Endometrial microvascular endothelial cells (primary cell): Measurements from ENCODE around the gene SERF2. TPM values are rescaled to one million over a fixed set of nuclear protein-coding genes. Genes with fewer than 3 reads are reported as not detected.
"Not testable (repeated sequence)": the region's sequence is repeated elsewhere in the genome, so short reads cannot be mapped to it uniquely, and the experiment has no call there.

Experiments used
- in situ Hi-C: cut with HindIII; loops from 2 replicates; pipeline ENCODE4 v1.10.0; 2017; ENCODE audit warnings: low sequenced_read_pairs, low pct_unique_long_range_greater_than_20kb; ENCODE audit errors: inconsistent ontology term
- total RNA-seq: library from RNA; depleted of rRNA; stranded (reverse); fragments of >200 nt; gene quantifications from one replicate; pipeline ENCODE4 v1.2.3, GENCODE V29; 2015; ENCODE audit errors: inconsistent ontology term

The SERF2 gene
- total RNA-seq, 1 donor from 2014 or later, result 424 TPM

DNA sequence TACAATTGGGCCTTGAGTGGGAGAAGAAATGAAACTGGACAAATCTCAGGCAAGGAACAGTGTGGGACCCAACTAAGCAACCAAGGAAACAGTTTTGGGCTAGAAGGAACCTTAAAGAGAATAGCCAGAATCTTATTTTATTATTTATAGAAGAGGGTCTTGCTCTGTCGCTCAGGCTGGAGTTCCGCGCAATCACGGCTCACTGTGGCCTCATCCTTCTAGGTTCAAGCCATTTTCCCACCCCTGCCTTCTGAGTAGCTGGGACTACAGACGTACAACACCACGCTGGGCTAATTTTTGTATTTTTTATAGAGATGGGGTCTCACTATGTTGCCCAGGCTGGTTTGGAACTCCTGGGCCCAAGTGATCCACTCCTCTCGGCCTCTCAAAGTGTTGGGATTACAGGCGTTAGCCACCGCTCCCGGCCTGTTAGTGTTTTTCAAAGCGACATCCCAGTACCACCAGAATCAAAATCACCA lies 33.9 kb downstream of the SERF2 start:
- in situ Hi-C loops, result no loop called here

DNA sequence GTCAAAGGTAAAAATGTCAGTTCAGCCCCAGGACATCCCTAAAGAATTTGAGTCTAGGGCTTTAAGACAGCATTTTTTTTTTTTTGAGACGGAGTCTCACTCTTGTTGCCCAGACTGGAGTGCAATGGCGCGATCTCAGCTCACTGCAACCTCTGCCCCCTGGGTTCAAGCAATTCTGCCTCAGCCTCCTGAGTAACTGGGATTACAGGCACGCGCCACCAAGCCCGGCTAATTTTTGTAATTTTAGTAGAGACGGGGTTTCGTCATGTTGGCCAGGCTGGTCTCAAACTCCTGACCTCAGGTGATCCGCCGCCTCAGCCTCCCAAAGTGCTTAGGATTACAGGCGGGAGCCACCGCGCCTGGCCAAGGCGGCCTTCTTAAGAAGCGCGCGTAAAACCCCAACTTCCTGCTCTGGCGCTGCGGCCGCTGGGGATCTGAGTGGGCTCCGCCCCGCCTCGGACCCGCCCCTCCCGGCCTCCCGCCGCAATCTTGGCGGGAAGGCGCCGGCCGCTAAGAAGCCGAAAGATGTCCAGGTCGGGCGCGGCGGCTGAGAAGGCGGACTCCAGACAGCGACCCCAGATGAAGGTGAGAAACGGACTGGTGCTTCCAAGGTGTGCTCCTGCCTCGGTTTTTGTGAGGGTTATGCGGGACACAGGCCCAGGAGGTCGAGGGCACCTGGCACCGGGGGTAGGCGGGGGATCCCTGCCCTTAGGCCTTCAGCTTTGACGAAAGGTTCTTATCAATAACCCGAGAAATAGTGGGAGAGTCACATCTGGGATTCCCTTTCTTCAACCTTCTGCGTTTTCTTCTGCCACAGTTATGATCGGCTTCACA lies 34.6 kb downstream of the SERF2 start, which contains the start of gene WDR76:
Gene WDR76 (plus strand): TSS at position 495 of the 834 bp plus-strand sequence. CDS start 31 bp downstream, at position 526.
- in situ Hi-C loops, result no loop called here

DNA sequence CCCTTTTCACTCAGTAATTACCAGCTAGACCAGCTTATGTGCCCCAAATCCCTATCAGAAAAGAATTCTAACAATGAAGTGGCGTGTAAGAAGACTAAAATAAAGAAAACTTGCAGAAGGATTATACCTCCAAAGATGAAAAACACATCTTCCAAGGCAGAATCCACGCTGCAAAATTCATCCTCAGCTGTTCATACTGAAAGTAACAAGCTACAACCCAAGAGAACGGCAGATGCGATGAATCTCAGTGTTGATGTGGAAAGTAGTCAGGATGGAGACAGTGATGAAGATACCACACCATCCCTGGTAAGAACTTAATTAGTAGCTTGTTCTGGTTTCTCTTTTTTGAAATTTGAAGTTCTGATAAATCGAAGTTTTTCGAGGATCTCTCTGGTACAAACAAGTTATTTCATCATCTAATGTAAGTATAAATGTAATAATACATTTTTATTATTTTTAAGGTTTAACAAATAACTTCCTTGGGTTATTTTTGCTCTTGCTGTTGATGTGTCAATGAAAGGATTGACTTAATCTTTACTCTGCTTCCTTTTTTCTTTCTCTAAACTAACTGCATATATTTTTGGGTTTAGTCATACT lies 36.0 kb downstream of the SERF2 start:
- in situ Hi-C loops, result no loop called here

DNA sequence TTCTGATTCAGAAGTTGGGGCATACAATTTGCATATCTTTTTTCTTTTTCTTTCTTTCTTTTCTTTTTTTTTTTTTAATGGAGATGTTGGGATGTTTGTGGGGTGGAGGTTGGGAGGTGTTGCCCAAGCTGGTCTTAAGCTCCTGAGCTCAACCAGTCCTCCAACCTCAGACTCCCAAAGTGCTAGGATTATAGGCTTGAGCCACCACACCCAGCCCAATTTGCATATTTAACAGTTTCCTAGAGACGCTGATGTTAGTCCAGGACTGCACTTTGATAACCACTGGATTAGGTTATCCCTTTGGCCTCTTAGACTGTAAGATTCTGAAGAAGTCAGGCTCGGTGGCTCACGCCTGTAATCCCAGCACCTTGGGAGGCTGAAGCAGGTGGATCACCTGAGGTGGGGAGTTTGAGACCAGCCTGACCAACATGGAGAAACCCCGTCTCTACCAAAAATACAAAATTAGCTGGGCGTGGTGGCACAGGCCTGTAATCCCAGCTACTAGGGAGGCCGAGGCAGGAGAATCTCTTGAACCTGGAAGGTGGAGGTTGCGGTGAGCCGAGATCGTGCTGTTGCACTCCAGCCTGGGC lies 37.9 kb downstream of the SERF2 start:
- in situ Hi-C loops, result not testable (repeated sequence)

DNA sequence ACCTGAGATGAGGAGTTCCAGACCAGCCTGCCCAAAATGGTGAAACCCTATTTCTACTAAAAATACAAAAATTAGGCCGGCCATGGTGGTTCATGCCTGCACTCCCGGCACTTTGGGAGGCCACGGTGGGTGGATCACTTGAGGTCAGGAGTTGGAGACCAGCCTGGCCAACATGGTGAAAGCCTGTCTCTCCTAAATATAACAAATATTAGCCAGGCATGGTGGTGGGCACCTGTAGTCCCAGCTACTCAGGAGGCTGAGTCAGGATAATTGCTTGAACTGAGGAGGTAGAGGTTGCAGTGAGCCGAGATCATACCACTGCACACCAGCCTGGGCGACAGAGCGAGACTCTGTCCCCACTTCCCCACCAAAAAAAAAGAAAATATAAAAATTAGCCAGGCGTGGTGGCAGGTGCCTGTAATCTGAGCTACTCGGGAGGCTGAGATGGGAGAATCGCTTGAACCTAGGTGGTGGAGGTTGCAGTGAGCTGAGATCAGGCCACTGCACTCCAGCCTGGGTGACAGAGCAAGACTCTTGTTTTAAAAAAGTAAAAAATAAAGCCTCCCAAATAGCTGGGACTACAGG lies 38.7 kb downstream of the SERF2 start:
- in situ Hi-C loops, result not testable (repeated sequence)

DNA sequence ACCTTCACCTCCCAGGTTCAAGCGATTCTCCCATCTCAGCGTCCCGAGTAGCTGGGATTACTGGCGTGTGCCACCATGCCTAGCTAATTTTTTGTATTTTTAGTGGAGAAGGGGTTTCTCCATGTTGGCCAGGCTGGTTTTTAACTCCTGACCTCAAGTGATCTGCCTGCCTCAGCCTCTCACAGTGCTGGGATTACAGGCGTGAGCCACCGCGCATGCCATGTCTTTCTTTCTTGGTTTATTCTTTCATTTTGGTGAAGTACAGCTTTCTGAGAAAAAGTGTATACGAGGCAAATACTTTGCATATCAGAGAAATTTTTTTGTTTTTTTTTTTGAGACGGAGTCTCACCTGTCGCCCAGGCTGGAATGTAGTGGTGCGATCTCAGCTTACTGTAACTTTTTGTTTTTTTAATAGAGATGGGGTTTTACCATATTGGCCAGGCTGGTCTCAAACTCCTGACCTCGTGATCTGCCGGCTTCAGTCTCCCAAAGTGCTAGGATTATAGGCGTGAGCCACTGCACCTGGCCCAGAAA lies 39.5 kb downstream of the SERF2 start:
- in situ Hi-C loops, result not testable (repeated sequence)

DNA sequence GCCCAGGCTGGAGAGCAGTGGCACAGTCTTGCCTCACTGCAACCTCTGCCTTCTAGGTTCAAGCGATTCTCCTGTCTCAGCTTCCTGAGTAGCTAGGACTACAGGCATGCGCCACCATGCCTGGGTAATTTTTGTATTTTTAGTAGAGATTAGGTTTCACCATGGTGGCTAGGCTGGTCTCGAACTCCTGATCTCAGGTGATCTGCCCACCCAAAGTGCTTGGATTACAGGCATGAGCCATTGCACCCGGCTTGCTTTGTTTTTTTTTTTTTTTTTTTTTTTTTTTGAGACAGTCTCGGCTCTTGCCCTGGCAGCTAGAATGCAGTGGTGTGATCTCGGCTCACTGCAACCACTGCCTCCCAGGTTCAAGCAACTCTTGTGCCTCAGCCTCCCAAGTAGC lies 40.4 kb downstream of the SERF2 start:
- in situ Hi-C loops, result not testable (repeated sequence)

DNA sequence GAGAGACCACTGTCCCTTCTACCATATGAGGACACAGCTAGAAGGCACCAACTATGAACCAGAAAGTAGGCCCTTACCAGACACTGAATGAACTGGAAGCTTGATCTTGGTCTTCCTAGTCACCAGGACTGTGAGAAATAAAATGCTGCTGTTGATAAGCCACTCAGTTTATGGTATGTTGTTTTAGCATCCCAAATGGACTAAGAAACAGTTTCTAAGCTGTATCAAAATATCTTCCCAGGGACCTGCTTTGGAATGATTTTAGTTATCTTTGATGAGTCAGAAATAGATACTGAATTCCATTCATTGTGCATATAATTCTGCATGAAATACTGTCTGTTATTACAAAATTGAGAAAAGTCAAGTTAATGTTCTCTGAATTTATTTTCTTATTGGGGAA lies 53.3 kb downstream of the SERF2 start:
- in situ Hi-C loops, result no loop called here

Other genes starting within 250 kb of the SERF2 start
- 30.3 TPM for gene PPIP5K1, start 202.1 kb upstream of the SERF2 start, total RNA-seq
- not detected for gene CKMT1B, start 198.3 kb upstream of the SERF2 start, total RNA-seq
- gene STRC, start 173.5 kb upstream of the SERF2 start, total RNA-seq, result not detected
- gene CATSPER2, start 143.5 kb upstream of the SERF2 start, total RNA-seq, result not detected
- not detected for gene CKMT1A, start 98.5 kb upstream of the SERF2 start, total RNA-seq
- gene PDIA3, start 45.9 kb upstream of the SERF2 start, total RNA-seq, result 340 TPM
- 1.3 TPM for gene ELL3, start 15.4 kb upstream of the SERF2 start, total RNA-seq
- not detected for gene SERINC4, start 7.9 kb downstream of the SERF2 start, total RNA-seq
- 16.1 TPM for gene HYPK, start 8.3 kb downstream of the SERF2 start, total RNA-seq
- 17.7 TPM for gene MFAP1, start 32.4 kb downstream of the SERF2 start, total RNA-seq
- 20.0 TPM for gene WDR76, start 34.7 kb downstream of the SERF2 start, total RNA-seq